Kidney (tissue), 14 donors: ENCODE measurements around the gene KCNQ1. TPM values are rescaled to one million over a fixed set of nuclear protein-coding genes. Genes with fewer than 3 reads are reported as not detected.
A peak's percentile ranks its signal among the peaks of the same experiment; 100 is the strongest.

Experiments used
- DNase-seq, 5 donors: peaks; one replicate each; pipeline ENCODE4 v3.0.0-alpha.2; 2013 to 2020
- FAIRE-seq: peaks from 2 replicates; lab custom pipeline; 2012; peaks lifted over from hg19 to GRCh38; lab: Jason Lieb, UNC
- H3K27ac ChIP-seq, 2 donors: one replicate each; pipeline ENCODE4 v1.7.0; 2013; ENCODE audit warnings: low read depth in 2 of 2, low read length in 2 of 2, inconsistent platforms in 1 of 2
- H3K27me3 ChIP-seq: one replicate; pipeline ENCODE4 v1.7.1; 2013; ENCODE audit warnings: low read length, inconsistent platforms; ENCODE audit not compliant: control insufficient read depth, insufficient read depth
- H3K36me3 ChIP-seq, 3 donors: one replicate each; pipeline versions ENCODE4 v1.7.0 to v1.7.1; 2013; ENCODE audit warnings: low read length in 3 of 3, control low read depth in 1 of 3, inconsistent platforms in 1 of 3; ENCODE audit not compliant: insufficient read depth in 3 of 3, control insufficient read depth in 2 of 3
- H3K4me1 ChIP-seq, 3 donors: one replicate each; pipeline versions ENCODE4 v1.7.0 to v1.7.1; 2013; ENCODE audit warnings: low read length in 3 of 3, inconsistent platforms in 1 of 3, low read depth in 1 of 3; ENCODE audit not compliant: control insufficient read depth in 2 of 3, insufficient read depth in 2 of 3
- H3K4me3 ChIP-seq, 3 donors: one replicate each; pipeline versions ENCODE4 v1.7.0 to v1.8.1; 2013; ENCODE audit warnings: low read length in 3 of 3, control low read depth in 1 of 3, inconsistent platforms in 1 of 3
- H3K9ac ChIP-seq, 3 donors: one replicate each; pipeline versions ENCODE4 v1.7.0 to v1.7.1; 2013; ENCODE audit warnings: low read length in 3 of 3, control low read depth in 1 of 3, inconsistent platforms in 1 of 3
- H3K9me3 ChIP-seq, 3 donors: one replicate each; pipeline versions ENCODE4 v1.7.0 to v1.7.1; 2013; ENCODE audit warnings: low read length in 3 of 3, control low read depth in 1 of 3, inconsistent platforms in 1 of 3; ENCODE audit not compliant: control insufficient read depth in 2 of 3, insufficient read depth in 1 of 3
- intact Hi-C: fragments of 100-400 bp; cut with DNase I; formaldehyde crosslinking; loops from one replicate; pipeline ENCODE4 v1.11.1; 2022
- polyA plus RNA-seq: library from polyadenylated mRNA; stranded (reverse); fragments of 350-450 nt; fragmentation: Illumina TruSeq; extraction: RNeasy Lipid Tissue Mini Kit (QIAGEN cat#74804); gene quantifications from one replicate; pipeline ENCODE4 v1.2.3, GENCODE V29; 2014; ENCODE audit warnings: low read depth, low replicate concordance; ENCODE audit not compliant: insufficient read depth
- total RNA-seq: library from RNA; stranded (reverse); fragmentation: NEBNext Ultra II Directional; extraction: Animal tissue kit (Norgen Biotek cat#: 25700); gene quantifications from one replicate; pipeline ENCODE4 v1.2.1, GENCODE V29; 2021
- TF ChIP-seq, protein P1 (sequence below): IDR thresholded peaks from 3 replicates; pipeline ENCODE4 v1.5.1; 2012; ENCODE audit warnings: mild to moderate bottlenecking, moderate library complexity, borderline replicate concordance; ENCODE audit not compliant: insufficient read depth; ENCODE audit errors: extremely low read depth
- donor health status: control.
- donor health status: control.
- donor health status: control.
- donor health status: control.
- donor health status: control.
- donor health status: DM: yes; HTN: yes; CAD: no.
- donor health status: Normal renal cell carcinoma (clear cell type).

Gene KCNQ1
- total and polyA plus RNA-seq, 2 donors from 2014 or later: 45.5 to 49.4 TPM

DNA sequence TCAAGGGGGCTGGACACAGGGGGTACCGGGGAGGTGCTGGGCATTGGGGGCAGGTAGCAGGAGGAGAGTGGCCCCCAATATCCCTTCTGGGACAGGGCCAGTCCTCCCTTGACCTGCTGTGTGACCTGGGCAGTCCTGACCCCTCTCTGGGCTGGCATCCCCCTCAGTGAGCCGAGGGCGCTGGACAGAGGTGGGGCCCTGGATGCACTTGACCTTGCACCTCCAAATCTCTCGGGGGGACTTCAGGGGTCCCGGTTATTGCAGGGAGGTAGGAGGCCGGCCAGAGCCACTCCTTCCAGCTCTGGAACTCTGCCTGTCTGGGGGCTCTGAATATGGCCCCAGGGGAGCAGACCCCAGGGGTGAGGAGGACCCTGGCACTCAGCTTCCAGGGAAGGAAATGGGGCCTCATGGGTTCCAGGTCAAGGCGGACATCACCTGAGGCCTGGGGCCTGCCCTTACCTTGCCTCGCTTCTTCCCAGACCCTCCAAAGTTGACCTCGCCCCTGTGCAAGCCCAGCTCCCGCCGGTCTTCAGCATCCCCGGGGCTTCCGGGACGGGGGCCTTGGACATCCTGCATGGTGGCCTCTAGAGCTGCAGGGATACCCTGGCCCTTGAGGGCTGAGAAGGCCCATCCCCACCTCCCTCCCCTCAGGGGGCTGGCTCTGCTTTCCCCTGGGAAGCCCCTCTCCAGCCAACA is 22.2 kb upstream of the KCNQ1 start:
- Histone ChIP-seq H3K27me3 (no peaks in the 10 kb centered on the region), H3K4me3 (no peak overlapping the region), H3K36me3 (no peaks in the 10 kb centered on the region), H3K4me1 (peaks cover 0 to 3% (median 0%) of the 10 kb centered on the region in 3 donors), H3K9me3 (no peaks in the 10 kb centered on the region), H3K9ac (no peak overlapping the region), H3K27ac (no peak overlapping the region)
- DNase-seq (peak in 1 of 5 donors; percentile 77), FAIRE-seq (no peak)
- intact Hi-C loops: loop anchor here (5.0 to 10.0 kb wide), 2 partner anchors 225 to 462 kb away; partner anchors contain the start of gene CDKN1C
- TF ChIP-seq, protein P1, sequence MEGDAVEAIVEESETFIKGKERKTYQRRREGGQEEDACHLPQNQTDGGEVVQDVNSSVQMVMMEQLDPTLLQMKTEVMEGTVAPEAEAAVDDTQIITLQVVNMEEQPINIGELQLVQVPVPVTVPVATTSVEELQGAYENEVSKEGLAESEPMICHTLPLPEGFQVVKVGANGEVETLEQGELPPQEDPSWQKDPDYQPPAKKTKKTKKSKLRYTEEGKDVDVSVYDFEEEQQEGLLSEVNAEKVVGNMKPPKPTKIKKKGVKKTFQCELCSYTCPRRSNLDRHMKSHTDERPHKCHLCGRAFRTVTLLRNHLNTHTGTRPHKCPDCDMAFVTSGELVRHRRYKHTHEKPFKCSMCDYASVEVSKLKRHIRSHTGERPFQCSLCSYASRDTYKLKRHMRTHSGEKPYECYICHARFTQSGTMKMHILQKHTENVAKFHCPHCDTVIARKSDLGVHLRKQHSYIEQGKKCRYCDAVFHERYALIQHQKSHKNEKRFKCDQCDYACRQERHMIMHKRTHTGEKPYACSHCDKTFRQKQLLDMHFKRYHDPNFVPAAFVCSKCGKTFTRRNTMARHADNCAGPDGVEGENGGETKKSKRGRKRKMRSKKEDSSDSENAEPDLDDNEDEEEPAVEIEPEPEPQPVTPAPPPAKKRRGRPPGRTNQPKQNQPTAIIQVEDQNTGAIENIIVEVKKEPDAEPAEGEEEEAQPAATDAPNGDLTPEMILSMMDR: no peak

DNA sequence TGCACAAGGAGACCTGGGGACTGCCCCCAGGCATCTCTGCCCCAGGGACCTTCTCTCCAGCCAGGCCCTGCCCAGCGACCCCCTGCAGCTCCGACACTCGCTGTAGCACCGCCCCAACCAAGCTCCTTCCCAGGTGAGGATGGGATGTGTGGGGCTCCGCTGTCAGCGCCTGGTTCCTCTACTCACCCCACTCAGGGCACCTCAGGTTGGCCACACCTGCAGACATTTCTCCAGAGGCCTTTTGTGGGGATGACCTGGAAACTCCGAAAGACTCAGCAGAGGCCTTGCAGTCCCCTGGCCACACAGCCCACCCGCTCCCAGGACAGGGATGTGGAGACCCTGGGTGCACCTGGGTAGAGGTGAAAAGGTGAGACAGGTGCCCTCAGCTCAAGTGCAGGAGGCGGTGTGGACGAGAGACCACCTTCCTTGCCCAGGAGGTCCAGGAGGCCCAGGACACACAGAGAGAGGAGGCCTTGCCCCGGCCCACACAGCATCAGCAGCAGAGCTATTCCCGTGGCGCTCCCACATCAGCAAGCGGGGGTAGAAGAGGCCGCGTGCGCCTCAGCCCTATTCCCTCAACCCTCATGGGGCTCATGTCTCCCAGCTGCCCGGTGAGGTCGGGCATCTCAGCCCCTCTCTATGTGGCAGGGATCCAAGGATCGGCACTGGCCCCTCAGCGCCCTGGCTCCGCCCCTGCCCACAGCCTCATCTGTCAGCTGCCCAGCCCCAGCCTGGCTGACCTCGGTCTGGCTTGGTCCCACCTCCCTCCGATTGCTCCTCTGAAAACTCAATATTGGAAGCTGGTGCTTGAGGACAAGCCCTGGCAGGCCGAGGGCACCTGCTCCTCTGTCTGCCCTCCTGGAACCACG is 21.4 kb upstream of the KCNQ1 start:
- intact Hi-C loops: loop anchor here (5.0 to 10.0 kb wide), 2 partner anchors 226 to 461 kb away; partner anchors contain the start of gene CDKN1C

DNA sequence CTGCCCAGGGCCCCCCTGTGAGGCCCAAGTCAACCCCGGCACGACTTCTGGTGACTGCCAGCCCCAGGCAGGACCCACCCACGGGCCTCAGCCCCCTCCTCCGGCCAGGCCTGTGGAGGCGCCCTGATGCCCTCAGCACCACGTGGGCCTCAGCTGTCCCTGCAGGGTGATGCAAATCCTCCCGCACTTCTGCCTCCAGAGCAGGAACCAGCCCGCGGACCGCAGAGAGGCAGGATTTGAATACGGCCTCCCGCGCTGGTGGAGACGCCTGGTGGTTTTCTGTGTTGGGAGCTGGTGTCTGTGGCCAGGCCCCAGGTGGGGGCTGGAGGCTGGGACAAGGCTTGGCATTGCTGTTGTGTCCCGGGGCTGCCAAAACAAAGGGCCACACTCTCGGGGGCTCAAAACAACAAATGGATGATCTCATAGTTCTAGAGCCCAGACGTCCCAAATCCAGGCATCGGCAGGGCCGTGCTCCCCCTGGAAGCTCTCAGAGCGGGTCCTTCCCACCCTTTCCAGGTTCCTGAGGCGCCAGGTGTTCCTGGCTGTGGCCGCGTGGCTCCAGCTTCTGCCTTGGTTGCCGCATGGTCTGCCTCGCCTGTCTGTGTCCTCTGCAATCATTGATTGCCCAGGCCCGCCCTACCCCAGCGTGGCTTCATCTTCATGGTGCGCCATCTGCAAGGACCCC is 19.9 kb upstream of the KCNQ1 start:
- no peaks in the 10 kb centered on the region for H3K36me3 ChIP-seq
- TF ChIP-seq, protein P1: no peak
- no peak overlapping the region for H3K4me3 ChIP-seq
- DNase-seq (peak in 1 of 5 donors; percentile 66), FAIRE-seq (no peak)
- no peak overlapping the region for H3K9ac ChIP-seq
- no peak overlapping the region for H3K27ac ChIP-seq
- H3K27me3 ChIP-seq: no peaks in the 10 kb centered on the region
- intact Hi-C loops: loop anchor here (5.0 to 10.0 kb wide), 3 partner anchors 107 to 460 kb away; partner anchors contain the start of gene CDKN1C
- peaks cover 0 to under 1% (median 0%) of the 10 kb centered on the region in 3 donors for H3K4me1 ChIP-seq
- H3K9me3 ChIP-seq: no peaks in the 10 kb centered on the region

More for the DNA sequence above, 21.4 kb upstream of the KCNQ1 start:
- Histone ChIP-seq H3K9me3 (no peaks in the 10 kb centered on the region), H3K27ac (no peak overlapping the region), H3K27me3 (no peaks in the 10 kb centered on the region), H3K36me3 (no peaks in the 10 kb centered on the region), H3K4me1 (peaks cover 0 to 3% (median 0%) of the 10 kb centered on the region in 3 donors), H3K9ac (no peak overlapping the region), H3K4me3 (no peak overlapping the region)
- FAIRE-seq: no peak
- DNase-seq: peak in 1 of 5 donors; percentile 67
- TF ChIP-seq, protein P1: no peak
